Osteoblast (primary cell): ENCODE data around the gene LRMDA. TPM values are rescaled to one million over a fixed set of nuclear protein-coding genes. Genes with fewer than 3 reads are reported as not detected.

Source experiments
- DNase-seq: peaks from one replicate; pipeline ENCODE4 v3.0.0; 2011; ENCODE audit warnings: low spot score, mixed read lengths; ENCODE audit not compliant: insufficient read length; ENCODE audit errors: missing footprints
- H2AFZ ChIP-seq: 2 replicates; pipeline ENCODE4 v1.6.0; 2011; ENCODE audit warnings: mild to moderate bottlenecking, low read length
- H3K27ac ChIP-seq: 2 replicates; pipeline ENCODE4 v1.5.1; 2011; ENCODE audit warnings: mild to moderate bottlenecking, low read depth, low read length, moderate library complexity
- H3K27me3 ChIP-seq: 2 replicates; pipeline ENCODE4 v1.6.0; 2012; ENCODE audit warnings: mild to moderate bottlenecking, control low read depth, inconsistent platforms, low read length, moderate library complexity; ENCODE audit not compliant: insufficient read depth
- H3K36me3 ChIP-seq: 2 replicates; pipeline ENCODE4 v1.5.1; 2011; ENCODE audit warnings: mild to moderate bottlenecking, low read length, control low read depth, moderate library complexity; ENCODE audit not compliant: insufficient read depth
- H3K4me1 ChIP-seq: 2 replicates; pipeline ENCODE4 v1.5.1; 2011; ENCODE audit warnings: mild to moderate bottlenecking, low read length, control low read depth, moderate library complexity; ENCODE audit not compliant: insufficient read depth
- H3K4me2 ChIP-seq: 2 replicates; pipeline ENCODE4 v1.6.0; 2011; ENCODE audit warnings: mild to moderate bottlenecking, low read length; ENCODE audit not compliant: insufficient read depth
- H3K4me3 ChIP-seq: fragments of 200-600 bp; sonication (generic); 3 replicates; pipeline ENCODE4 v1.5.1; 2012; ENCODE audit warnings: mild to moderate bottlenecking, low read length, inconsistent platforms; ENCODE audit not compliant: insufficient read depth
- H3K79me2 ChIP-seq: 2 replicates; pipeline ENCODE4 v1.6.0; 2012; ENCODE audit warnings: mild to moderate bottlenecking, low read length, control low read depth, inconsistent platforms; ENCODE audit not compliant: insufficient read depth
- H3K9me3 ChIP-seq: 2 replicates; pipeline ENCODE4 v1.5.1; 2011; ENCODE audit warnings: low read depth, low read length, control low read depth
- H4K20me1 ChIP-seq: 2 replicates; pipeline ENCODE4 v1.6.0; 2012; ENCODE audit warnings: mild to moderate bottlenecking, low read length, control low read depth; ENCODE audit not compliant: insufficient read depth
- total RNA-seq: library from RNA; depleted of rRNA; stranded (reverse); fragments of >200 nt; gene quantifications from 2 replicates; pipeline ENCODE4 v1.2.3, GENCODE V29; 2012
- TF ChIP-seq, protein P1 (sequence below): IDR thresholded peaks from 2 replicates; pipeline ENCODE4 v1.5.1; 2011; ENCODE audit warnings: mild to moderate bottlenecking, low read depth, low read length, moderate library complexity; ENCODE audit errors: extremely low read depth

LRMDA gene
- total RNA-seq, 1 donor: 18.5 TPM

DNA sequence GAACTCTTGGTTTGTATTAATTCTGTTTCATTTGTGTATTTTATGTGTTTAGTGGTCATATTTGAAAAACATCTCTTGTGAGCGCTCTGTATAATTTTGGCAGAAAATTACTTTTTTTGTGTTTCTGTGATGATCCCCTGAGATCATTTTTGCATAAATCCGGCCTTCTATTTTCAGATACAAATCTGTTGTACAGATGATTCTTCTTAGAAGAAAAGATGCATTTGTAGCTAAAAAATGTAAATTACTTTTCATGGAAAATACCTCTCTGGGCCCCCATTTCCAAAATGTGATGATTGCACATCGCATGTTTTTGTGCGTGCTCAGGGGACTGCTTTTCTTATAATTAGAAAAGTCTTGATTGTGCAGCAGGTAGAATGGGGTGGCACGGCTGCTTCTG lies 395.4 kb downstream of the LRMDA start:
- H3K4me1 ChIP-seq: no peaks in the 10 kb centered on the region
- no peaks in the 10 kb centered on the region for H3K79me2 ChIP-seq
- TF ChIP-seq, protein P1, sequence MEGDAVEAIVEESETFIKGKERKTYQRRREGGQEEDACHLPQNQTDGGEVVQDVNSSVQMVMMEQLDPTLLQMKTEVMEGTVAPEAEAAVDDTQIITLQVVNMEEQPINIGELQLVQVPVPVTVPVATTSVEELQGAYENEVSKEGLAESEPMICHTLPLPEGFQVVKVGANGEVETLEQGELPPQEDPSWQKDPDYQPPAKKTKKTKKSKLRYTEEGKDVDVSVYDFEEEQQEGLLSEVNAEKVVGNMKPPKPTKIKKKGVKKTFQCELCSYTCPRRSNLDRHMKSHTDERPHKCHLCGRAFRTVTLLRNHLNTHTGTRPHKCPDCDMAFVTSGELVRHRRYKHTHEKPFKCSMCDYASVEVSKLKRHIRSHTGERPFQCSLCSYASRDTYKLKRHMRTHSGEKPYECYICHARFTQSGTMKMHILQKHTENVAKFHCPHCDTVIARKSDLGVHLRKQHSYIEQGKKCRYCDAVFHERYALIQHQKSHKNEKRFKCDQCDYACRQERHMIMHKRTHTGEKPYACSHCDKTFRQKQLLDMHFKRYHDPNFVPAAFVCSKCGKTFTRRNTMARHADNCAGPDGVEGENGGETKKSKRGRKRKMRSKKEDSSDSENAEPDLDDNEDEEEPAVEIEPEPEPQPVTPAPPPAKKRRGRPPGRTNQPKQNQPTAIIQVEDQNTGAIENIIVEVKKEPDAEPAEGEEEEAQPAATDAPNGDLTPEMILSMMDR: no peak
- no peak for DNase-seq
- no peaks in the 10 kb centered on the region for H3K27me3 ChIP-seq
- no peaks in the 10 kb centered on the region for H3K36me3 ChIP-seq
- H2AFZ ChIP-seq: no peak overlapping the region
- H3K9me3 ChIP-seq: no peaks in the 10 kb centered on the region
- no peak overlapping the region for H3K4me3 ChIP-seq
- no peak overlapping the region for H3K27ac ChIP-seq
- H4K20me1 ChIP-seq: no peaks in the 10 kb centered on the region
- H3K4me2 ChIP-seq: no peak overlapping the region

DNA sequence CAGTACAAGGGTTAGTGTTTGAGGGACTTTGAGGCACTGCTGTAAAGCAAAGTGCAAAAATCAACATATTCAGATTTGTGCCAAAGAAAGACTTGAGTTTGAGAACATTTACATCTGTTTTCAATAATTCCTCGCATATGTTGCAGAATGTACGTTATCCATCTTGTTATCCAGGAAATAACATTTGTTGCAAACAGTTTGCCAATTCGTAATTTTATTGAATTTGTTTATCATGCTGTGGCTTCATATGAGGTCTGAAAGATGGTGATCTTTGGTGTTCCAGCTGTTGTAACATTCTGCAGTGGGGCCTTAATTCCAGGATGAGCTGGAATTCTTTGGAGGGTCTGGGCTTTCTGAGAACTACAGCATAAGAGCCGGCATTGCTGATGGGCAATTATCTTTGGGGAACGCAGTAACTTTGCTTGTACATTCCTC lies 396.2 kb downstream of the LRMDA start:
- H3K4me1 ChIP-seq: no peaks in the 10 kb centered on the region
- no peaks in the 10 kb centered on the region for H4K20me1 ChIP-seq
- H3K36me3 ChIP-seq: no peaks in the 10 kb centered on the region
- no peak overlapping the region for H3K4me3 ChIP-seq
- no peak overlapping the region for H3K27ac ChIP-seq
- H3K4me2 ChIP-seq: no peak overlapping the region
- TF ChIP-seq, protein P1: no peak
- DNase-seq: no peak
- no peaks in the 10 kb centered on the region for H3K9me3 ChIP-seq
- no peak overlapping the region for H2AFZ ChIP-seq
- H3K79me2 ChIP-seq: no peaks in the 10 kb centered on the region
- H3K27me3 ChIP-seq: no peaks in the 10 kb centered on the region

DNA sequence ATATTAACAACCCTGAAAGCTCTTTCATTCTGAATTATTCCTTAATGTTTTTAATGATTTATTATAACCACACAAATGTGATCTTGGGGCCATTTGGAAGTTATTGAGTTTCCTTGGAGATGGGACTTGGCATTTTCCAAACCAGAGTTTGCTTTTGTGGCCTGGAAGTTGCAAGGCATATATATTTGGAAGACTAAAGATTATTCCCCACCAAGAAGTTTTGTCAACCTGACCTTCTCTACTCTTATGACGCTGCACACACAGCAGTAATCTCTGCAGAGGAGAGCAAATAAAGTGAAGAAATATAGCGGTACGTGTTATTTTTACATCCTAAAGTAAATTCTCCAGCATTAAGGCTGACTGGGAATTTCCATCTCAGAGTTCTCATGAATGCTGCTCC lies 397.0 kb downstream of the LRMDA start:
- no peak for DNase-seq

DNA sequence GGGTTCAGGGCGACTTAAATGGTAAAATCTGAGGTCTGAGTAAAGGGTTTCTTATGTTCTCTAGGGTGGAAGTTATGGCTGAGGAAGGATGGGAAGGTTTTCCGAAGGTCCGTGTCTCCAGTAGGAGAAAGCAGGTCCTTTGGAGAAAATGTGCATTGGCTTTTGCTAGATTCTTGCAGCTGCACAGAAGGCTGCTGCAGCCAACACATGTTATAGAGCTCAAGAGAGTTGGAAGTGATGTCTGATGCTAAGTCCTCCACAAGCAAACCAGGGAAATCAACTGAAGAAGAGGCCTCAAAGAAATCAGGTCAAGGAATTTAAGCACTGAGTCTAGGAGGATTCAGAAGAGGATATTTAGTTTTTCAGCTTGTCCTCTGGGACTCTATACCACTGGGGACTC lies 404.6 kb downstream of the LRMDA start:
- H3K4me2 ChIP-seq: no peak overlapping the region
- H3K4me3 ChIP-seq: no peak overlapping the region
- H3K79me2 ChIP-seq: no peaks in the 10 kb centered on the region
- H3K4me1 ChIP-seq: no peaks in the 10 kb centered on the region
- H3K27ac ChIP-seq: no peak overlapping the region
- no peak for DNase-seq
- no peaks in the 10 kb centered on the region for H3K36me3 ChIP-seq
- no peak overlapping the region for H2AFZ ChIP-seq
- TF ChIP-seq, protein P1: no peak
- no peaks in the 10 kb centered on the region for H3K9me3 ChIP-seq
- H3K27me3 ChIP-seq: no peaks in the 10 kb centered on the region
- no peaks in the 10 kb centered on the region for H4K20me1 ChIP-seq

More for the DNA sequence above, 397.0 kb downstream of the LRMDA start:
- H3K79me2 ChIP-seq: no peaks in the 10 kb centered on the region
- H3K36me3 ChIP-seq: no peaks in the 10 kb centered on the region
- no peak overlapping the region for H2AFZ ChIP-seq
- TF ChIP-seq, protein P1: no peak
- H3K4me2 ChIP-seq: no peak overlapping the region
- no peaks in the 10 kb centered on the region for H3K9me3 ChIP-seq
- no peak overlapping the region for H3K4me3 ChIP-seq
- H4K20me1 ChIP-seq: no peaks in the 10 kb centered on the region
- no peaks in the 10 kb centered on the region for H3K27me3 ChIP-seq
- no peak overlapping the region for H3K27ac ChIP-seq
- no peaks in the 10 kb centered on the region for H3K4me1 ChIP-seq
